Breast epithelium (tissue), 4 donors: Measurements from ENCODE around the gene OSBPL10. TPM values are rescaled to one million over a fixed set of nuclear protein-coding genes. Genes with fewer than 3 reads are reported as not detected.

ENCODE experiments used
- DNase-seq, 2 donors: peaks; one replicate each; pipeline ENCODE4 v3.0.0-alpha.2; 2019; ENCODE audit warnings: low spot score in 2 of 2
- H3K27ac ChIP-seq, 2 donors: fragments of 200-600 bp; sonication (generic) in 1 of 2; one replicate each; pipeline ENCODE4 v1.5.1; 2016 to 2019; ENCODE audit warnings: mild to moderate bottlenecking in 1 of 2
- H3K27me3 ChIP-seq, 2 donors: fragments of 200-600 bp; sonication (generic) in 1 of 2; one replicate each; pipeline versions ENCODE4 v1.5.1 to v1.6.0; 2017 to 2019; ENCODE audit warnings: control low read depth in 1 of 2, mild to moderate bottlenecking in 1 of 2
- H3K36me3 ChIP-seq: fragments of 200-600 bp; one replicate; pipeline ENCODE4 v1.5.1; 2019
- H3K4me1 ChIP-seq, 2 donors: fragments of 200-600 bp; sonication (generic); one replicate each; pipeline ENCODE4 v1.5.1; 2016 to 2019; ENCODE audit warnings: control low read depth in 1 of 2
- H3K4me3 ChIP-seq, 3 donors: fragments of 200-600 bp; sonication (generic); 1 replicate in 2 of 3; 2 replicates in 1 of 3; pipeline ENCODE4 v1.5.1; 2016 to 2019; ENCODE audit warnings: mild to moderate bottlenecking in 3 of 3, moderate library complexity in 2 of 3
- H3K9me3 ChIP-seq, 2 donors: fragments of 200-600 bp; sonication (generic) in 1 of 2; one replicate each; pipeline ENCODE4 v1.5.1; 2016 to 2019; ENCODE audit warnings: control low read depth in 1 of 2
- CTCF ChIP-seq, 3 donors: fragments of 450-650 bp; IDR thresholded peaks; one replicate each; pipeline ENCODE4 v1.5.1; 2016 to 2017; ENCODE audit warnings: antibody characterized with exemption in 3 of 3, mild to moderate bottlenecking in 3 of 3, moderate library complexity in 3 of 3
- POLR2A ChIP-seq: fragments of 450-650 bp; IDR thresholded peaks from one replicate; pipeline ENCODE4 v1.6.1; 2016; ENCODE audit warnings: antibody characterized with exemption, mild to moderate bottlenecking, moderate library complexity
- POLR2AphosphoS5 ChIP-seq, 3 donors: sonication (generic); formaldehyde crosslinking; IDR thresholded peaks; one replicate each; pipeline ENCODE4 v1.6.1; 2017; ENCODE audit warnings: antibody characterized with exemption in 3 of 3
- intact Hi-C: fragments of 100-400 bp; cut with DNase I; formaldehyde crosslinking; loops from one replicate; pipeline ENCODE4 v1.15.1; 2023; ENCODE audit warnings: low total_unique reads
- total RNA-seq, 3 donors: library from RNA; depleted of rRNA; stranded (reverse); fragments of >200 nt; gene quantifications; one replicate each; pipeline ENCODE4 v1.1.0, GENCODE V29; 2016

OSBPL10 gene
- total RNA-seq, 3 donors from 2014 or later, result 17.6 to 47.4 (median 26.5) TPM

GRCh38 chr3:31709526-31709925 is 271.5 kb downstream of the OSBPL10 start:
- no peak for TF ChIP-seq POLR2A
- no peak for TF ChIP-seq CTCF (IDR thresholded peaks at IDR 0.05)
- no peak for TF ChIP-seq POLR2AphosphoS5 (IDR thresholded peaks at IDR 0.05)
- H3K27me3 ChIP-seq, result no peaks in the 10 kb centered on the region
- no peak for DNase-seq
- no peaks in the 10 kb centered on the region for H3K9me3 ChIP-seq
- intact Hi-C loops, result no loop called here
- H3K27ac ChIP-seq, result no peak overlapping the region
- H3K4me3 ChIP-seq, result no peak overlapping the region
- H3K4me1 ChIP-seq, result peaks cover 0 to 4% of the 10 kb centered on the region in 2 donors
- H3K36me3 ChIP-seq, result no peaks in the 10 kb centered on the region

GRCh38 chr3:31709005-31709404 is 272.1 kb downstream of the OSBPL10 start:
- no peak for TF ChIP-seq POLR2AphosphoS5 (IDR thresholded peaks at IDR 0.05)
- no peak for TF ChIP-seq POLR2A
- TF ChIP-seq CTCF (IDR thresholded peaks at IDR 0.05), result no peak
- intact Hi-C loops, result no loop called here
- H3K4me1 ChIP-seq, result peaks cover 0 to 4% of the 10 kb centered on the region in 2 donors
- H3K9me3 ChIP-seq, result no peaks in the 10 kb centered on the region
- DNase-seq, result no peak
- H3K4me3 ChIP-seq, result no peak overlapping the region
- H3K27ac ChIP-seq, result no peak overlapping the region
- no peaks in the 10 kb centered on the region for H3K27me3 ChIP-seq
- no peaks in the 10 kb centered on the region for H3K36me3 ChIP-seq

- Histone ChIP-seq H3K4me1 (peaks cover 0 to 4% of the 10 kb centered on the region in 2 donors), H3K27ac (no peak overlapping the region), H3K27me3 (no peaks in the 10 kb centered on the region), H3K4me3 (no peak overlapping the region), H3K36me3 (no peaks in the 10 kb centered on the region), H3K9me3 (no peaks in the 10 kb centered on the region)
- intact Hi-C loops, result no loop called here
- no peak for TF ChIP-seq POLR2AphosphoS5 (IDR thresholded peaks at IDR 0.05)
- no peak for TF ChIP-seq CTCF (IDR thresholded peaks at IDR 0.05)
- TF ChIP-seq POLR2A, result no peak
- DNase-seq, result no peak
Measured at GRCh38 chr3:31707286-31707685, 273.8 kb downstream of the OSBPL10 start.

GRCh38 chr3:31705736-31706135 is 275.3 kb downstream of the OSBPL10 start:
- TF ChIP-seq POLR2A (no peak), POLR2AphosphoS5 (IDR thresholded peaks at IDR 0.05) (no peak)
- no peaks in the 10 kb centered on the region for H3K27me3 ChIP-seq
- no peaks in the 10 kb centered on the region for H3K9me3 ChIP-seq
- H3K4me3 ChIP-seq, result no peak overlapping the region
- DNase-seq, result no peak
- intact Hi-C loops, result no loop called here
- peaks cover 0 to 4% of the 10 kb centered on the region in 2 donors for H3K4me1 ChIP-seq
- H3K27ac ChIP-seq, result no peak overlapping the region
- no peaks in the 10 kb centered on the region for H3K36me3 ChIP-seq

GRCh38 chr3:31704591-31705179 is 276.4 kb downstream of the OSBPL10 start:
- H3K36me3 ChIP-seq, result no peaks in the 10 kb centered on the region
- H3K9me3 ChIP-seq, result no peaks in the 10 kb centered on the region
- peak overlapping the region; percentile 35 to 57 for H3K27ac ChIP-seq
- peak; percentile 53 to 75 for DNase-seq
- no peaks in the 10 kb centered on the region for H3K27me3 ChIP-seq
- intact Hi-C loops, result no loop called here
- H3K4me1 ChIP-seq, result peaks cover 0 to 4% of the 10 kb centered on the region in 2 donors
- H3K4me3 ChIP-seq, result peak overlapping the region in 1 of 3 donors; percentile 5
- no peak for TF ChIP-seq CTCF (IDR thresholded peaks at IDR 0.05)
- TF ChIP-seq POLR2A, result no peak
- TF ChIP-seq POLR2AphosphoS5 (IDR thresholded peaks at IDR 0.05), result no peak
